HG03457 (cell line): ENCODE data around the gene NISCH.

Experiments used
- ATAC-seq: cut with Tn5 transposase; IDR thresholded peaks from one replicate; pipeline ENCODE4 v1.9.1; 2021; ENCODE audit warnings: moderate number of reproducible peaks; ENCODE audit not compliant: unreplicated experiment

Gene NISCH

DNA sequence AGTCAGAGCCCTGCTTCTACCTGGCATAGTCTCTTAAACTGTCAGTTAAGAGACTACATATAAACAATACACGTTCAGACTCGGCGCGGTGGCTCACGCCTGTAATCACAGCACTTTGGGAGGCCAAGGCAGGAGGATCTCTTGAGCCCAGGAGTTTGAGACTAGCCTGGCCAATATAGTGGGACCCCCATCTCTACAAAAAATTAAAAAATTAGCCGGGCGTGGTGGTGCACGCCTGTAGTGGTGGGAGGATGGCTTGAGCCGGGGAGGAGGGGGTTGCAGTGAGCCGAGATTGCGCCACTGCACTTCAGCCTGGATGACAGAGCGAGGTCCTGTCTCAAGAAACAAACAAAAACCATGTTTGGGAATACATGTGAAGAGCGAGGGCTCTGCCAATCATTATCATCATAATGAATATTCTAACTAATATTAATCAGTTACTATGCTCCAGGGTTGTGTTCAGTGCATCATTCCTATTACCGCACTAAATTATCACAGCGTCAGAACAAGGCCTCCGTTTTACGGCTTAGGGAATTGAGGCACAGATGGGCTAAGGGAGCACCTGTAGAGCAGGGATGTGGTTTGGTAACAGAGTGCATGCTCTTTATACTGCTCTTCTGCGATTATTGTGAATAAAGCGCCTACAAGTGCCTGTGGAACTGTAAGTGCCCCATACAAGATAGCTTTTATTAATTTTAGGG lies 80.2 kb downstream of the NISCH start:
- ATAC-seq, result no peak

DNA sequence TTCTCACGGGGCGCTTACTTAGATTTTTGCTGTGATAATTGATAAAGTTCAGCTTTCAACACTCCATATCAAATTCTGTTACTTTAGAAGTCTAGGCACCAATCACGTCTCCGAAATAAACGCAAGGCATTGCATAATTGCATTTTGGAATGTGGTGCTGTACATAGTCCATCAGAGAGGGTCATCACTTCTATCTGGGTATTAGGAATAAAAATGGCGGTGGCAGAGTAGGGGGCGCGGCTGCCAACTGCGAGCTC lies 80.6 kb downstream of the NISCH start:
- no peak for ATAC-seq

DNA sequence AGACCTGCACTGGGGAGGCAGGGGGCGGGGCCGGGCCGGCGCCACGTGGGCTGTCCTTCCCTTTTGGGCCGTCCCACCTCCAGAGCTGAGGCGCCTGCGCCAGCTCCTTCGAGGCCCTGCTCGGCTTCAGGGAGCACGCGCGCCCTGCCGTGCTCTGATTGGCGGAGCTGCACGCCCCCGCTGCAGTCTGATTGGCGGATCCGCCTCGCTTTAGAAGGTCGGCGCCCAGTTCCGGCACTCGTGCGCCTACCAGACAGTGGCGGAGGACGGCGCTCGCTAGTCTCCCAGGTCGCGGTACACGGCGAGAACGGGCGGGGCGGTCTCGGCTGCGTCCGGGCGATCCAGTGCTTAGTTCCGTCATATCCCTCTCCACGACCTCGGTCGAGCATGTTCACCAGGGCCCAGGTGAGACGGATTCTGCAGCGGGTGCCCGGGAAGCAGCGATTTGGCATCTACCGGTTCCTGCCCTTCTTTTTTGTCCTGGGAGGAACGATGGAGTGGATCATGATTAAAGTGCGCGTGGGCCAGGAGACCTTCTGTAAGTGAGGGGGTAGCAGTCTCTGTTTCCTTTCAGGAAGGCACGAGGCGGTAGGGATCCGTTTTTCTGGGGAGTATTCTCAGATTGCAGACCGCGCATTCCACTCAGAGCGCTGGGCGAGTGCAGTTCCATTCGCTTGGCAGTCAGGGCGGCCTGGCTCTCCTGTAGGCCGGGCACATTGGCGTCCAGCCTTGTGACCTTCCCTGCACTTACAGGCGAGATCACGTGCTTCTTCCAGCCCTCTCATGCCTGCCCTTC lies 81.2 kb downstream of the NISCH start, which contains the start of gene UQCC5:
Gene UQCC5, plus strand, starts transcription at position 237 of the 796 bp plus-strand sequence. Its CDS starts 151 bp downstream, at position 388.
- peak; percentile 84 for ATAC-seq

DNA sequence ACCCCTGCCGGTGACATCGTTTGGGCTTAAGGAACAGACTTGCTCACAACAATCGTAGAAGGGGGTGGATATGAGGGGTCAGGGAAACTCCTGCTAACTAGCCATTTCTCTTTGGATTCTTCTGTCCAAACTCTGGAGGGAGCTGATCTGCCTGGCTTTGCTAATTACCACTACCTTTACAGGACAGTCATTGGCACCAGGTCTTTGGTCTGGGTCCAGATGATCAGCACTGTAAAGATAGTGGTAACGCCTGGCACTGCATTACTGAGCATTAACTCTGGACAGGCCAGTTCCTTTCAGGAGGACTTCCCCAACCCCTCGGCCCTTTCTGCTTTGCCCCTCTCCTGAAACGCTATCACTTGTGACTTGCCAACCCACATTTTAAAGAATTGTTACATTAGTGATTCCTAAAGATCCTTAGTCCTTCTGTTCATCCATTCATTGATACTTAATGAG lies 81.8 kb downstream of the NISCH start:
- no peak for ATAC-seq

DNA sequence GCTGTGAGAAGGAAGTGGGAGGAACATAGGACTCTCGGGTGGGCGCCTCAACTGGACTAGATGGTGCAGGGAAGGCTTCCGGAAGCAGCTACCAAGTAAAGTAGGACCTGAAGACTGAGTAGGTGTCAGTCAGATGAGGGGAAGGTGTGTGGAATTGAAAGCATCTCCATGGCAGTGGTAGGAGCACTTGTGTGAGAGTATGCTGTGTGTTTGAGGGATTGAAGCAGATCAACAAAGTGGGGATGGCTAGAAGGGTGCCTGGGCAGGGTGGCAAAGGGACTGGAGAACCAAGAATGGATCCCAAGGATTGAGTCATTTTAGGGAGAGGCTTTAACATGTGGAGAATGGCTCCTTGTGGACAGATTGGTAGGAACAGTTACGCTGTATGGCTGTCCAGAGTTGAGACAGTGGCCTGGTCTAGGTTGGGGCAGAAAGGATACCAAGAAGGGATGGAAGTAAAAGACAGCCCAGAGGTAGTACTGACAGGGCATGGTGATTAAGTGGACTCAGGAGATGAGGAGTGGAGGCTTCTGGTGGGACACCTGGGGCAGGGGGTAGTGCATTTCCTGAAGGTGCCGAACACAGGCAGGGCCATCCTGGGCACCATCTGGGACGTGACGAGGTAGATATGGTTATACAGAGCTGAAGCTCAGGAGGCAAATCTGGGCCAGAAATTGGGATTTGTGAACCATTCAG lies 82.5 kb downstream of the NISCH start:
- no peak for ATAC-seq

DNA sequence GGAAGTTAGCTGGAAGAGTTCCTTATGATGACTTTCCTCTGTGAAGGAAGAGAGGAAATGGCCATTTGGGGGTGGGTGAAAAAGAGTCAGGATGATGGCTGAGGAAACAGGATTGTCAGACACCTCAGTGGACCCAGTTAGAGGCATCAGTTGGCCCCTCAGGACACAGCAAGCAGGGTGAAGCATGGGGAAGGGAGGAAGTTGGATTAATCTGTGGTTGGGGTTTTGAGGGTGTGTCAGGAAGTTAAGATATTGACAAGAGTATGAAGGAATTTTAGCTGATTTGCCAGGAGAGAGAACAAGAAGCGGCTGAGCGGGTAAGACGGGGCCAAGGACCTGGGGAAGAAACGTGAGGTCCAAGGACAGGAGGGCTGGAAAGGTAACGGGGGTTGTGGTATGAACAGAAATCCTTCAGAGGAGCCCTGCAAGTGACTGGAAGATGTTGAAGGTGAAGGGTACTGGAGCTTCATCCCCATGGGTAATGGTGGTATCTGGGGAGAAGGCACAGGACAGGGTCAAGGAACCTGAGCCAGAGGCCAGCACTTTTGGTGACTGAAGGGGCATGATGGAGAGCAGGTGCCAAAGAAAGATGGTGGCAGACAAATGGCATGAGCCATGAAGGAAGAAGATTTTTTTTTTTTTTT lies 83.7 kb downstream of the NISCH start:
- no peak for ATAC-seq

DNA sequence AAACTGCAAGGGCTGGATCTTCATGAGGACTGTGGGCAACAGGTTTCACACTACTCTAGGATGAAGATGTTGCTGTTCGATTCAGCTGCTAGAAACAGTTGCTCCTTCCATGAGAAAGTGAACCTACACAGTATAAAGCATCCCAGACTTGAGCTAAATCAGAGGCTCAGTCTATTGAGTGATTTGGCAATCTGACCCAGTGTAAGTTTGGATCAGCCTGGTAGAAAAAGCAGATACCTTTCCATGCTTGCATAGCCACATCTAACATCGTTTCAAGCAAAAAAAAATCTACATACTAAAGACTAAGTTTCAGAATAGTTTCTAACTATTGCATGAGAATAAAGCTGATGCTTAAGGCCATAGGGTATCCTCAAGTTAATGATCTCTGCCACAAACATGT lies 85.6 kb downstream of the NISCH start:
- no peak for ATAC-seq
